PC-9 (cell line): ENCODE measurements around the gene NUMB. TPM values are rescaled to one million over a fixed set of nuclear protein-coding genes. Genes with fewer than 3 reads are reported as not detected.

Experiments used
- BruUV-seq: library from RNA; stranded (reverse); fragments of 400-500 nt; replicated peaks from 2 replicates; lab custom pipeline; 2021; lab: Mats Ljungman, UMichigan
- CTCF ChIA-PET: fragments of 300-600 bp; sonication (Branson Sonifier 250); formaldehyde crosslinking; loops from one replicate; lab custom pipeline; 2022; ENCODE audit warnings: antibody characterized with exemption; lab: Charles Lee
- POLR2A ChIA-PET: fragments of 300-600 bp; sonication (Branson Sonifier 250); formaldehyde crosslinking; loops from one replicate; lab custom pipeline; 2022; ENCODE audit warnings: antibody characterized with exemption; ENCODE audit not compliant: unreplicated experiment; lab: Charles Lee
- DNase-seq, 2 experiments: peaks; one replicate each; pipeline versions ENCODE4 v3.0.0 to v3.0.0-alpha.2; 2015 to 2022; ENCODE audit warnings: mixed read lengths in 1 of 2
- H2AFZ ChIP-seq: fragments of 200-600 bp; sonication (generic); 2 replicates; pipeline ENCODE4 v1.8.1; 2017; ENCODE audit warnings: antibody characterized with exemption
- H3F3A ChIP-seq: fragments of 200-600 bp; sonication (generic); 2 replicates; pipeline ENCODE4 v1.8.1; 2017; ENCODE audit warnings: antibody characterized with exemption, mild to moderate bottlenecking, low read depth; ENCODE audit not compliant: insufficient read depth
- H3K27ac ChIP-seq: fragments of 200-600 bp; sonication (generic); 2 replicates; pipeline ENCODE4 v1.6.1; 2016; ENCODE audit warnings: mixed run types
- H3K27me3 ChIP-seq: fragments of 200-600 bp; sonication (generic); 2 replicates; pipeline ENCODE4 v1.6.1; 2016; ENCODE audit warnings: low read depth, mixed run types; ENCODE audit not compliant: insufficient read depth
- H3K36me3 ChIP-seq: fragments of 200-600 bp; sonication (generic); 2 replicates; pipeline ENCODE4 v1.6.1; 2016; ENCODE audit warnings: low read depth, mixed run types
- H3K4me1 ChIP-seq: fragments of 200-600 bp; sonication (generic); replicated peaks from 2 replicates; pipeline ENCODE4 v1.6.1; 2016; ENCODE audit warnings: mixed run types; ENCODE audit not compliant: insufficient read depth
- H3K4me2 ChIP-seq: fragments of 200-600 bp; sonication (generic); 2 replicates; pipeline ENCODE4 v1.6.1; 2017; ENCODE audit warnings: mixed run types
- H3K4me3 ChIP-seq: fragments of 200-600 bp; sonication (generic); 2 replicates; pipeline ENCODE4 v1.6.1; 2016; ENCODE audit warnings: mixed run types
- H3K79me2 ChIP-seq: fragments of 200-600 bp; sonication (generic); 2 replicates; pipeline ENCODE4 v1.6.1; 2017; ENCODE audit warnings: low read depth, mixed run types
- H3K9me2 ChIP-seq: fragments of 200-600 bp; sonication (generic); 2 replicates; pipeline ENCODE4 v1.8.1; 2017; ENCODE audit warnings: mild to moderate bottlenecking; ENCODE audit not compliant: insufficient read depth
- H3K9me3 ChIP-seq: fragments of 200-600 bp; sonication (generic); 2 replicates; pipeline ENCODE4 v1.8.1; 2016; ENCODE audit warnings: low read depth; ENCODE audit not compliant: insufficient read depth
- H4K20me1 ChIP-seq: fragments of 200-600 bp; sonication (generic); 2 replicates; pipeline ENCODE4 v1.8.1; 2017; ENCODE audit not compliant: insufficient read depth
- CTCF ChIP-seq: fragments of 200-600 bp; sonication (generic); conservative IDR thresholded peaks from 2 replicates; pipeline ENCODE4 v1.6.1; 2017; ENCODE audit warnings: mixed run types, antibody characterized with exemption, mild to moderate bottlenecking, moderate library complexity
- EZH2 ChIP-seq: fragments of 200-600 bp; sonication (generic); IDR thresholded peaks from 2 replicates; pipeline ENCODE4 v1.8.0; 2017; ENCODE audit warnings: antibody characterized with exemption, low read depth
- intact Hi-C: fragments of 100-400 bp; cut with micrococcal nuclease; formaldehyde crosslinking; loops from one replicate; pipeline ENCODE4 v1.10.0; 2022; ENCODE audit not compliant: unreplicated experiment
- total RNA-seq: library from RNA; stranded (reverse); gene quantifications from 2 replicates; pipeline ENCODE4 v1.2.3, GENCODE V29; 2021

Gene NUMB
- total RNA-seq, 1 experiment from 2014 or later: 64.5 TPM

GRCh38 chr14:73255005-73255400, 203.3 kb downstream of the NUMB start:
- H3K36me3 ChIP-seq: no peaks in the 10 kb centered on the region
- CTCF ChIA-PET: no interaction called here
- H2AFZ ChIP-seq: no peak overlapping the region
- no peaks in the 10 kb centered on the region for H3K9me3 ChIP-seq
- POLR2A ChIA-PET: no interaction called here
- no peak overlapping the region for H3K4me3 ChIP-seq
- no peak overlapping the region for H3K27ac ChIP-seq
- H3K9me2 ChIP-seq: no peaks in the 10 kb centered on the region
- H3K4me1 ChIP-seq: no peaks in the 10 kb centered on the region
- H4K20me1 ChIP-seq: no peaks in the 10 kb centered on the region
- H3F3A ChIP-seq: no peaks in the 10 kb centered on the region
- DNase-seq: no peak
- no peaks in the 10 kb centered on the region for H3K79me2 ChIP-seq
- no peak for TF ChIP-seq EZH2
- no TSS peak for BruUV-seq
- H3K4me2 ChIP-seq: no peak overlapping the region
- H3K27me3 ChIP-seq: no peaks in the 10 kb centered on the region
- intact Hi-C loops: no loop called here

- ChIA-PET POLR2A (no interaction called here), CTCF (no interaction called here)
- DNase-seq: no peak
- H4K20me1 ChIP-seq: no peaks in the 10 kb centered on the region
- no peaks in the 10 kb centered on the region for H3K36me3 ChIP-seq
- H3K4me2 ChIP-seq: no peak overlapping the region
- no peak overlapping the region for H3K4me3 ChIP-seq
- H3K79me2 ChIP-seq: no peaks in the 10 kb centered on the region
- H3K9me2 ChIP-seq: no peaks in the 10 kb centered on the region
- H2AFZ ChIP-seq: no peak overlapping the region
- no peaks in the 10 kb centered on the region for H3K27me3 ChIP-seq
- BruUV-seq: no TSS peak
- H3F3A ChIP-seq: no peaks in the 10 kb centered on the region
- TF ChIP-seq EZH2 (no peak), CTCF (no peak)
- intact Hi-C loops: no loop called here
- no peaks in the 10 kb centered on the region for H3K9me3 ChIP-seq
- no peak overlapping the region for H3K27ac ChIP-seq
- no peaks in the 10 kb centered on the region for H3K4me1 ChIP-seq
These were observed 203.9 kb downstream of the NUMB start for GRCh38 chr14:73254247-73255004.

GRCh38 chr14:73253721-73254120, 204.6 kb downstream of the NUMB start:
- no peak overlapping the region for H3K27ac ChIP-seq
- intact Hi-C loops: no loop called here
- no peak for TF ChIP-seq CTCF
- TF ChIP-seq EZH2: no peak
- no peak overlapping the region for H2AFZ ChIP-seq
- POLR2A ChIA-PET: no interaction called here
- CTCF ChIA-PET: no interaction called here
- H3K79me2 ChIP-seq: no peaks in the 10 kb centered on the region
- no peak overlapping the region for H3K4me3 ChIP-seq
- no peaks in the 10 kb centered on the region for H3F3A ChIP-seq
- no peaks in the 10 kb centered on the region for H3K27me3 ChIP-seq
- no peaks in the 10 kb centered on the region for H4K20me1 ChIP-seq
- BruUV-seq: no TSS peak
- H3K9me3 ChIP-seq: no peaks in the 10 kb centered on the region
- H3K9me2 ChIP-seq: no peaks in the 10 kb centered on the region
- no peaks in the 10 kb centered on the region for H3K4me1 ChIP-seq
- no peak for DNase-seq
- no peak overlapping the region for H3K4me2 ChIP-seq
- H3K36me3 ChIP-seq: no peaks in the 10 kb centered on the region

- no peaks in the 10 kb centered on the region for H3K36me3 ChIP-seq
- no peaks in the 10 kb centered on the region for H3K27me3 ChIP-seq
- BruUV-seq: no TSS peak
- no peaks in the 10 kb centered on the region for H3K4me1 ChIP-seq
- ChIA-PET POLR2A (no interaction called here), CTCF (no interaction called here)
- TF ChIP-seq CTCF (no peak), EZH2 (no peak)
- DNase-seq: no peak
- no peak overlapping the region for H2AFZ ChIP-seq
- H3K4me2 ChIP-seq: no peak overlapping the region
- H3F3A ChIP-seq: no peaks in the 10 kb centered on the region
- H4K20me1 ChIP-seq: no peaks in the 10 kb centered on the region
- no peaks in the 10 kb centered on the region for H3K79me2 ChIP-seq
- no peak overlapping the region for H3K27ac ChIP-seq
- H3K9me2 ChIP-seq: no peaks in the 10 kb centered on the region
- intact Hi-C loops: no loop called here
- H3K9me3 ChIP-seq: no peaks in the 10 kb centered on the region
- H3K4me3 ChIP-seq: no peak overlapping the region
These were observed 205.1 kb downstream of the NUMB start for GRCh38 chr14:73253323-73253610.
